Measurements from ENCODE around the gene CUBN.

GRCh38 chr10:16887565-16887964 lies 242.0 kb downstream of the CUBN start:
- no peak for TF ChIP-seq POLR2A (IDR thresholded peaks at IDR 0.05)
- no peak for TF ChIP-seq CTCF (IDR thresholded peaks at IDR 0.05)
